ENCODE data around the gene LSR.

GRCh38 chr19:35300339-35300649, 51.5 kb downstream of the LSR start:
- TF ChIP-seq EZH2 (IDR thresholded peaks at IDR 0.05; ENCODE audit: insufficient read depth, low read length): no peak
- TF ChIP-seq CTCF (IDR thresholded peaks at IDR 0.05; ENCODE audit: insufficient read depth, low read depth, low read length): no peak
